H9 (cell line): ENCODE measurements around the gene CDX2. TPM values are rescaled to one million over a fixed set of nuclear protein-coding genes. Genes with fewer than 3 reads are reported as not detected.
A peak's percentile ranks its signal among the peaks of the same experiment; 100 is the strongest.

Source experiments
- DNase-seq: peaks from one replicate; pipeline ENCODE4 v3.0.0-alpha.2; 2017
- H2AFZ ChIP-seq: one replicate; pipeline ENCODE4 v1.6.1; 2013; ENCODE audit warnings: mild to moderate bottlenecking, low read length, control low read depth, moderate library complexity
- H2AK5ac ChIP-seq: 2 replicates; pipeline ENCODE4 v1.6.1; 2013; ENCODE audit warnings: low read length, control low read depth, mixed read lengths; ENCODE audit not compliant: insufficient read length
- H2BK120ac ChIP-seq: one replicate; pipeline ENCODE4 v1.6.1; 2013; ENCODE audit warnings: low read depth, mild to moderate bottlenecking, low read length, control low read depth, inconsistent platforms; ENCODE audit not compliant: poor library complexity, severe bottlenecking
- H2BK12ac ChIP-seq: 2 replicates; pipeline ENCODE4 v1.6.1; 2013; ENCODE audit warnings: low read length, control low read depth, mixed read lengths, low read depth; ENCODE audit not compliant: insufficient read length
- H2BK15ac ChIP-seq: 2 replicates; pipeline ENCODE4 v1.6.1; 2013; ENCODE audit warnings: low read depth, low read length, control low read depth
- H2BK20ac ChIP-seq: one replicate; pipeline ENCODE4 v1.6.1; 2013; ENCODE audit warnings: low read depth, mild to moderate bottlenecking, low read length, control low read depth, inconsistent platforms; ENCODE audit not compliant: poor library complexity, severe bottlenecking
- H2BK5ac ChIP-seq: 2 replicates; pipeline ENCODE4 v1.6.1; 2013; ENCODE audit warnings: low read length, control low read depth, mixed read lengths; ENCODE audit not compliant: insufficient read length
- H3K14ac ChIP-seq: 2 replicates; pipeline ENCODE4 v1.6.1; 2013; ENCODE audit warnings: low read length, control low read depth; ENCODE audit not compliant: insufficient read depth
- H3K18ac ChIP-seq: 2 replicates; pipeline ENCODE4 v1.6.1; 2013; ENCODE audit warnings: low read depth, mild to moderate bottlenecking, mixed read lengths, low read length, control low read depth; ENCODE audit not compliant: insufficient read length
- H3K23ac ChIP-seq: 2 replicates; pipeline ENCODE4 v1.6.1; 2013; ENCODE audit warnings: low read length, control low read depth, mixed read lengths, low read depth; ENCODE audit not compliant: insufficient read length
- H3K23me2 ChIP-seq: 2 replicates; pipeline ENCODE4 v1.6.1; 2013; ENCODE audit warnings: low read depth, mild to moderate bottlenecking, mixed read lengths, low read length, control low read depth; ENCODE audit not compliant: insufficient read length, poor library complexity, severe bottlenecking
- H3K27ac ChIP-seq: 2 replicates; pipeline ENCODE4 v1.5.1; 2013; ENCODE audit warnings: low read length, control low read depth, mixed read lengths, low read depth; ENCODE audit not compliant: insufficient read length
- H3K27me3 ChIP-seq: 2 replicates; pipeline ENCODE4 v1.6.1; 2013; ENCODE audit warnings: low read length, control low read depth, inconsistent platforms; ENCODE audit not compliant: insufficient read depth
- H3K4ac ChIP-seq: 2 replicates; pipeline ENCODE4 v1.6.1; 2013; ENCODE audit warnings: low read depth, mild to moderate bottlenecking, control low read depth, inconsistent platforms, low read length, moderate library complexity
- H3K4me1 ChIP-seq: 2 replicates; pipeline ENCODE4 v1.6.1; 2013; ENCODE audit warnings: low read length, control low read depth, inconsistent platforms; ENCODE audit not compliant: insufficient read depth
- H3K4me2 ChIP-seq: 2 replicates; pipeline ENCODE4 v1.6.1; 2013; ENCODE audit warnings: low read length, control low read depth, mixed read lengths; ENCODE audit not compliant: insufficient read length, insufficient read depth
- H3K56ac ChIP-seq: 2 replicates; pipeline ENCODE4 v1.6.1; 2013; ENCODE audit warnings: low read depth, mild to moderate bottlenecking, mixed read lengths, low read length, control low read depth; ENCODE audit not compliant: insufficient read length
- H3K79me1 ChIP-seq: 2 replicates; pipeline ENCODE4 v1.6.1; 2013; ENCODE audit warnings: low read depth, mild to moderate bottlenecking, moderate library complexity, low read length, control low read depth, inconsistent platforms; ENCODE audit not compliant: insufficient read depth, poor library complexity, severe bottlenecking
- H3K79me2 ChIP-seq: 2 replicates; pipeline ENCODE4 v1.6.1; 2013; ENCODE audit warnings: low read length, control low read depth, inconsistent platforms; ENCODE audit not compliant: insufficient read depth
- H3K9ac ChIP-seq: 2 replicates; pipeline ENCODE4 v1.6.1; 2013; ENCODE audit warnings: low read length, control low read depth, mixed read lengths; ENCODE audit not compliant: insufficient read length; ENCODE audit errors: extremely low read depth
- H3K9me3 ChIP-seq: one replicate; pipeline ENCODE4 v1.6.1; 2013; ENCODE audit warnings: low read depth, low read length, inconsistent platforms; ENCODE audit not compliant: control insufficient read depth
- H3T11ph ChIP-seq: one replicate; pipeline ENCODE4 v1.6.1; 2013; ENCODE audit warnings: mild to moderate bottlenecking, low read length, control low read depth, inconsistent platforms
- H4K20me1 ChIP-seq: one replicate; pipeline ENCODE4 v1.6.1; 2013; ENCODE audit not compliant: control insufficient read depth, insufficient read length, insufficient read depth
- H4K5ac ChIP-seq: 2 replicates; pipeline ENCODE4 v1.6.1; 2013; ENCODE audit warnings: low read depth, mild to moderate bottlenecking, mixed read lengths, low read length, control low read depth; ENCODE audit not compliant: insufficient read length
- H4K8ac ChIP-seq: replicated peaks from 2 replicates; pipeline ENCODE4 v1.6.1; 2013; ENCODE audit warnings: low read length, control low read depth, mixed read lengths, low read depth; ENCODE audit not compliant: insufficient read length
- H4K91ac ChIP-seq: 2 replicates; pipeline ENCODE4 v1.6.1; 2013; ENCODE audit warnings: low read depth, mild to moderate bottlenecking, moderate library complexity, mixed read lengths, low read length, control low read depth; ENCODE audit not compliant: insufficient read length
- H3K27ac Mint-ChIP-seq, 3 experiments: 2 replicates in 2 of 3; 3 replicates in 1 of 3; pipeline ENCODE4 v1.8.0; 2020 to 2021; ENCODE audit warnings: mixed read lengths in 3 of 3, mild to moderate bottlenecking in 1 of 3, moderate library complexity in 1 of 3
- H3K27me3 Mint-ChIP-seq: 2 replicates; pipeline ENCODE4 v1.8.0; 2021; ENCODE audit warnings: low read depth, mild to moderate bottlenecking, moderate library complexity, mixed read lengths
- H3K36me3 Mint-ChIP-seq, 3 experiments: 2 replicates in 2 of 3; 3 replicates in 1 of 3; pipeline ENCODE4 v1.8.0; 2020 to 2021; ENCODE audit warnings: low read depth in 3 of 3, mixed read lengths in 3 of 3; ENCODE audit not compliant: insufficient read depth in 1 of 3
- H3K4me1 Mint-ChIP-seq, 2 experiments: 2 replicates each; pipeline ENCODE4 v1.8.0; 2020; ENCODE audit warnings: mixed read lengths in 2 of 2
- H3K4me3 Mint-ChIP-seq, 2 experiments: 2 replicates in 1 of 2; 3 replicates in 1 of 2; pipeline ENCODE4 v1.8.0; 2020 to 2021; ENCODE audit warnings: mild to moderate bottlenecking in 2 of 2, mixed read lengths in 2 of 2, moderate library complexity in 1 of 2
- H3K9me3 Mint-ChIP-seq, 2 experiments: 2 replicates in 1 of 2; 3 replicates in 1 of 2; pipeline ENCODE4 v1.8.0; 2020; ENCODE audit warnings: mild to moderate bottlenecking in 2 of 2, mixed read lengths in 2 of 2, moderate library complexity in 1 of 2
- CTCF ChIP-seq: fragments of 200-600 bp; sonication (generic); conservative IDR thresholded peaks from 3 replicates; pipeline ENCODE4 v1.8.0; 2021; ENCODE audit warnings: antibody characterized with exemption, mild to moderate bottlenecking
- WGBS: extraction: QIAGEN DNeasy Blood & Tissue Kit; methylation state at CpG from one replicate; pipeline ENCODE4 v1.1.7; 2013; ENCODE audit warnings: missing lambda C conversion rate, low lambda C conversion rate, mixed read lengths; ENCODE audit not compliant: insufficient read length; ENCODE audit errors: extremely low coverage; 5-methylcytosine and 5-hydroxymethylcytosine counted together
- total RNA-seq: library from RNA; stranded (reverse); gene quantifications from 2 replicates; pipeline ENCODE4 v1.2.1, GENCODE V29; 2021

Gene CDX2
- total RNA-seq, 1 experiment from 2014 or later: not detected

- Histone ChIP-seq H3K4me2 (peak overlapping the region; percentile 46), H2AK5ac (no peak overlapping the region), H3K27ac (no peak overlapping the region), H3K79me2 (no peaks in the 10 kb centered on the region), H2AFZ (no peak overlapping the region), H2BK20ac (no peak overlapping the region), H2BK5ac (no peak overlapping the region), H4K5ac (no peak overlapping the region), H3K9ac (no peak overlapping the region), H3K79me1 (no peaks in the 10 kb centered on the region), H3K9me3 (no peaks in the 10 kb centered on the region), H3K23ac (no peak overlapping the region), H4K8ac (no peak overlapping the region), H3K56ac (no peak overlapping the region), H3T11ph (no peak overlapping the region), H3K27me3 (peaks cover 94% of the 10 kb centered on the region), H3K18ac (peak overlapping the region; percentile 32), H3K23me2 (no peaks in the 10 kb centered on the region), H4K20me1 (peaks cover 4% of the 10 kb centered on the region), H3K4me1 (peaks cover 9% of the 10 kb centered on the region), H3K4ac (no peak overlapping the region), H4K91ac (no peak overlapping the region), H2BK15ac (no peak overlapping the region; the same call in 1 of the 2 replicates), H2BK12ac (no peak overlapping the region), H2BK120ac (no peak overlapping the region), H3K14ac (no peak overlapping the region; the same call in 1 of the 2 replicates)
- H3K27me3 Mint-ChIP-seq: peaks cover 100% of the 10 kb centered on the region
- peaks cover 5 to 20% of the 10 kb centered on the region in 2 experiments for H3K9me3 Mint-ChIP-seq
- 0 out of 3 replicates have a peak, but pooled peaks have one; percentile 15 for TF ChIP-seq CTCF
- peak overlapping the region in 1 of 2 experiments; percentile 78; a peak in 2 of 5 replicates for H3K4me3 Mint-ChIP-seq
- H3K27ac Mint-ChIP-seq: no peak overlapping the region
- peaks cover 33 to 44% of the 10 kb centered on the region in 2 experiments for H3K4me1 Mint-ChIP-seq
- H3K36me3 Mint-ChIP-seq: no peaks in the 10 kb centered on the region
- WGBS: no CpG with 5 or more reads among the region's 86 CpGs
- peak; percentile 64 for DNase-seq
These were observed 616 bp downstream of the CDX2 start for GRCh38 chr13:27968316-27969081.
